NCI-H1092 (cell line): ENCODE results near the gene PTOV1.

Source experiments
- DNase-seq: peaks from one replicate; lab custom pipeline; 2025; lab: John Stamatoyannopoulos, UW

PTOV1 gene

GRCh38 chr19:49889038-49889686, 38.2 kb downstream of the PTOV1 start:
- DNase-seq = no peak

- peak; percentile 45 for DNase-seq
Measured at GRCh38 chr19:49889687-49890348, 38.9 kb downstream of the PTOV1 start.

GRCh38 chr19:49890349-49891311, 39.7 kb downstream of the PTOV1 start:
- DNase-seq = no peak

- no peak for DNase-seq
Measured at GRCh38 chr19:49891393-49891792, 40.4 kb downstream of the PTOV1 start.

GRCh38 chr19:49892716-49893115, 41.8 kb downstream of the PTOV1 start:
- no peak for DNase-seq

- no peak for DNase-seq
Measured at GRCh38 chr19:49894011-49894664, 43.2 kb downstream of the PTOV1 start.

GRCh38 chr19:49894879-49895565, 44.1 kb downstream of the PTOV1 start:
- no peak for DNase-seq

- DNase-seq = no peak
Measured at GRCh38 chr19:49895566-49896297, 44.8 kb downstream of the PTOV1 start.

GRCh38 chr19:49896863-49897621, 46.1 kb downstream of the PTOV1 start, which contains the start of gene IL4I1:
IL4I1 (minus strand) TSS chr19:49896887; CDS start chr19:49896160, 727 bp downstream.
- DNase-seq = no peak

- DNase-seq = no peak
Measured at GRCh38 chr19:49904136-49904535, 53.2 kb downstream of the PTOV1 start.

GRCh38 chr19:49906879-49907564, 56.1 kb downstream of the PTOV1 start:
- no peak for DNase-seq

GRCh38 chr19:49907745-49908446, 56.9 kb downstream of the PTOV1 start:
- DNase-seq = no peak

GRCh38 chr19:49908480-49909420, 57.8 kb downstream of the PTOV1 start:
- no peak for DNase-seq

GRCh38 chr19:49910179-49910578, 59.2 kb downstream of the PTOV1 start:
- no peak for DNase-seq
